SK-N-SH (cell line): ENCODE results near the gene DENND2D. TPM values are rescaled to one million over a fixed set of nuclear protein-coding genes. Genes with fewer than 3 reads are reported as not detected.

Experiments
- CTCF ChIA-PET: fragments of 300-600, 350-600 bp; formaldehyde crosslinking; extraction: SDS; loops from one replicate; lab custom pipeline; 2021; lab: Yijun Ruan, JAX
- POLR2A ChIA-PET: fragments of 350-600 bp; sonication (Branson Sonifier 250); formaldehyde crosslinking; extraction: SDS; loops from one replicate; lab custom pipeline; 2020; ENCODE audit warnings: antibody characterized with exemption, inconsistent platforms; lab: Yijun Ruan, JAX
- DNase-seq: peaks from one replicate; pipeline ENCODE4 v3.0.0; 2012
- H2AFZ ChIP-seq: fragments of 200-600 bp; sonication (generic); 2 replicates; pipeline ENCODE4 v1.8.1; 2016; ENCODE audit warnings: antibody characterized with exemption, mild to moderate bottlenecking, low read depth
- H3F3A ChIP-seq: fragments of 200-600 bp; sonication (generic); replicated peaks from 2 replicates; pipeline ENCODE3; 2016; ENCODE audit warnings: antibody characterized with exemption, mild to moderate bottlenecking; ENCODE audit not compliant: insufficient read depth
- H3K27ac ChIP-seq, 2 experiments: fragments of 200-500 bp in 1 of 2; fragments of 200-600 bp in 1 of 2; sonication (Bioruptor generic) in 1 of 2; sonication (generic), shearing (Covaris generic) in 1 of 2; 2 replicates each; pipeline versions ENCODE4 v1.5.1 to v1.6.1; 2014 to 2016; ENCODE audit warnings: low read depth in 2 of 2, inconsistent platforms in 1 of 2, low read length in 1 of 2, mild to moderate bottlenecking in 1 of 2, mixed read lengths in 1 of 2
- H3K27me3 ChIP-seq: fragments of 200-600 bp; sonication (generic), shearing (Covaris generic); 2 replicates; pipeline ENCODE4 v1.6.1; 2016; ENCODE audit warnings: mixed run types; ENCODE audit not compliant: insufficient read depth
- H3K36me3 ChIP-seq, 2 experiments: fragments of 200-500 bp in 1 of 2; fragments of 200-600 bp in 1 of 2; sonication (Bioruptor generic) in 1 of 2; sonication (generic) in 1 of 2; replicated peaks in 1 of 2; 2 replicates each; pipeline versions ENCODE3 to v1.5.1; 2014 to 2016; ENCODE audit warnings: low read length in 1 of 2, mild to moderate bottlenecking in 1 of 2; ENCODE audit not compliant: insufficient read depth in 2 of 2, control insufficient read depth in 1 of 2
- H3K4me1 ChIP-seq, 2 experiments: fragments of 200-500 bp in 1 of 2; fragments of 200-600 bp in 1 of 2; sonication (Bioruptor generic) in 1 of 2; sonication (generic), shearing (Covaris generic) in 1 of 2; 2 replicates each; pipeline versions ENCODE4 v1.5.1 to v1.6.1; 2014 to 2016; ENCODE audit warnings: low read depth in 1 of 2, low read length in 1 of 2, mixed run types in 1 of 2; ENCODE audit not compliant: insufficient read depth in 2 of 2, control insufficient read depth in 1 of 2
- H3K4me2 ChIP-seq: fragments of 200-600 bp; sonication (generic), shearing (Covaris generic); 2 replicates; pipeline ENCODE4 v1.6.1; 2017; ENCODE audit warnings: mixed run types
- H3K4me3 ChIP-seq, 2 experiments: fragments of 200-500 bp in 1 of 2; fragments of 200-600 bp in 1 of 2; sonication (Bioruptor generic) in 1 of 2; sonication (generic), shearing (Covaris generic) in 1 of 2; 2 replicates each; pipeline versions ENCODE4 v1.5.1 to v1.8.1; 2014 to 2016; ENCODE audit warnings: low read depth in 2 of 2, inconsistent platforms in 1 of 2, low read length in 1 of 2, mild to moderate bottlenecking in 1 of 2, mixed read lengths in 1 of 2, moderate library complexity in 1 of 2
- H3K79me2 ChIP-seq: fragments of 200-600 bp; sonication (generic); 2 replicates; pipeline ENCODE4 v1.8.1; 2017; ENCODE audit warnings: mild to moderate bottlenecking; ENCODE audit not compliant: insufficient read depth
- H3K9ac ChIP-seq: fragments of 200-600 bp; sonication (generic); 2 replicates; pipeline ENCODE4 v1.6.1; 2017; ENCODE audit warnings: mixed run types
- H3K9me2 ChIP-seq: fragments of 200-600 bp; sonication (generic); 2 replicates; pipeline ENCODE4 v1.6.1; 2017; ENCODE audit warnings: mixed run types
- H3K9me3 ChIP-seq: fragments of 200-600 bp; sonication (generic); 2 replicates; pipeline ENCODE4 v1.6.1; 2017; ENCODE audit warnings: mixed run types, mild to moderate bottlenecking, moderate library complexity
- H4K20me1 ChIP-seq: fragments of 200-600 bp; sonication (generic); 2 replicates; pipeline ENCODE4 v1.6.1; 2017; ENCODE audit warnings: mild to moderate bottlenecking, mixed run types; ENCODE audit not compliant: insufficient read depth
- CHD2 ChIP-seq: fragments of 150-350 bp; IDR thresholded peaks from 2 replicates; pipeline ENCODE4 v1.6.1; 2018; ENCODE audit warnings: low read length; ENCODE audit not compliant: partially characterized antibody
- CTCF ChIP-seq: fragments of 200-600 bp; sonication (generic); IDR thresholded peaks from 2 replicates; pipeline ENCODE4 v1.6.1; 2017; ENCODE audit warnings: antibody characterized with exemption, mild to moderate bottlenecking, moderate library complexity
- ELF1 ChIP-seq: IDR thresholded peaks from 2 replicates; pipeline ENCODE4 v1.4.0; 2012
- EP300 ChIP-seq, 2 experiments: IDR thresholded peaks; 2 replicates each; pipeline versions ENCODE4 v1.4.0 to v1.6.1; 2012; ENCODE audit warnings: borderline replicate concordance in 1 of 2, low read depth in 1 of 2, low read length in 1 of 2
- EZH2phosphoT487 ChIP-seq: fragments of 200-600 bp; sonication (generic); IDR thresholded peaks from 2 replicates; pipeline ENCODE4 v1.6.1; 2017; ENCODE audit warnings: low read depth, mixed run types, mild to moderate bottlenecking, antibody characterized with exemption, moderate library complexity, borderline replicate concordance
- FOSL2 ChIP-seq: IDR thresholded peaks from 2 replicates; pipeline ENCODE4 v1.4.0; 2012; ENCODE audit warnings: low read depth, mild to moderate bottlenecking, moderate library complexity, borderline replicate concordance
- FOXJ3 ChIP-seq: sonication (generic); formaldehyde crosslinking; IDR thresholded peaks from 2 replicates; pipeline ENCODE4 v1.5.1; 2020; ENCODE audit warnings: mild to moderate bottlenecking, missing genetic modification reagents
- GABPA ChIP-seq: IDR thresholded peaks from 2 replicates; pipeline ENCODE4 v1.4.0; 2012; ENCODE audit warnings: low read depth, mild to moderate bottlenecking
- IRF3 ChIP-seq: fragments of 150-350 bp; IDR thresholded peaks from 2 replicates; pipeline ENCODE4 v1.6.1; 2016; ENCODE audit warnings: mild to moderate bottlenecking, low read depth, low read length
- JUND ChIP-seq: IDR thresholded peaks from 2 replicates; pipeline ENCODE4 v1.4.0; 2012
- MAX ChIP-seq: IDR thresholded peaks from 2 replicates; pipeline ENCODE4 v1.4.0; 2012; ENCODE audit warnings: low read depth
- MEF2A ChIP-seq: IDR thresholded peaks from 2 replicates; pipeline ENCODE4 v1.4.0; 2012; ENCODE audit warnings: low read depth, borderline replicate concordance
- MXI1 ChIP-seq: IDR thresholded peaks from 2 replicates; pipeline ENCODE4 v1.6.1; 2012; ENCODE audit warnings: mild to moderate bottlenecking, low read depth, low read length, improper control_type of control experiment
- NFIC ChIP-seq: IDR thresholded peaks from 2 replicates; pipeline ENCODE4 v1.4.0; 2012; ENCODE audit warnings: borderline replicate concordance
- NRF1 ChIP-seq: IDR thresholded peaks from 2 replicates; pipeline ENCODE4 v1.6.1; 2012; ENCODE audit warnings: low read depth, mild to moderate bottlenecking, low read length
- PBX3 ChIP-seq: IDR thresholded peaks from 2 replicates; pipeline ENCODE4; 2012
- POLR2AphosphoS5 ChIP-seq: IDR thresholded peaks from 2 replicates; pipeline ENCODE4 v1.6.1; 2012; ENCODE audit warnings: low read depth, low read length
- RCOR1 ChIP-seq: fragments of 150-350 bp; IDR thresholded peaks from 2 replicates; pipeline ENCODE4 v1.6.1; 2017; ENCODE audit warnings: antibody characterized with exemption, low read length
- RFX5 ChIP-seq: IDR thresholded peaks from 2 replicates; pipeline ENCODE4 v1.6.1; 2012; ENCODE audit warnings: mild to moderate bottlenecking, improper control_type of control experiment, low read length
- RXRA ChIP-seq: IDR thresholded peaks from 2 replicates; pipeline ENCODE4 v1.4.0; 2012; ENCODE audit warnings: low read depth, mild to moderate bottlenecking, borderline replicate concordance
- SMC3 ChIP-seq: IDR thresholded peaks from 2 replicates; pipeline ENCODE4 v1.6.1; 2012; ENCODE audit warnings: low read depth, low read length, improper control_type of control experiment
- TEAD4 ChIP-seq: IDR thresholded peaks from 2 replicates; pipeline ENCODE4 v1.4.0; 2012; ENCODE audit warnings: mild to moderate bottlenecking, borderline replicate concordance; ENCODE audit not compliant: insufficient read depth
- USF2 ChIP-seq: fragments of 150-350 bp; IDR thresholded peaks from 2 replicates; pipeline ENCODE4 v1.6.1; 2017; ENCODE audit warnings: antibody characterized with exemption, low read length, low read depth, borderline replicate concordance
- YY1 ChIP-seq: IDR thresholded peaks from 2 replicates; pipeline ENCODE4 v1.4.0; 2012; ENCODE audit warnings: low read depth, mild to moderate bottlenecking
- WGBS: methylation state at CpG from one replicate; pipeline ENCODE4 v1.1.6; 2017; ENCODE audit warnings: low lambda C conversion rate; 5-methylcytosine and 5-hydroxymethylcytosine counted together
- polyA plus RNA-seq, 3 experiments: library from polyadenylated mRNA; depleted of rRNA; stranded (reverse); fragments of >200 nt; gene quantifications; 2 replicates each; pipeline ENCODE4 v1.2.3, GENCODE V29; 2012

Gene DENND2D
- polyA plus RNA-seq, 1 of the 3 experiments (the other 2 are of a cell fraction): 1.3 TPM

- TF ChIP-seq FOSL2: no peak
- no peak for TF ChIP-seq NRF1
- no peak for TF ChIP-seq EZH2phosphoT487
- no peak for TF ChIP-seq PBX3
- no peak for TF ChIP-seq ELF1
- no peak for TF ChIP-seq IRF3
- no peak for TF ChIP-seq SMC3
These were observed 38.0 kb downstream of the DENND2D start (continued) for GRCh38 chr1:111162488-111162880.

GRCh38 chr1:111161843-111162487 is 38.5 kb downstream of the DENND2D start:
- Histone ChIP-seq H3K4me3 (no peak overlapping the region), H3K27me3 (no peaks in the 10 kb centered on the region), H3K4me1 (peaks cover 3 to 5% of the 10 kb centered on the region in 2 experiments; a peak in 3 of 4 replicates), H3F3A (peaks cover 4% of the 10 kb centered on the region), H2AFZ (no peak overlapping the region), H3K9ac (no peak overlapping the region), H3K36me3 (peaks cover 32 to 56% of the 10 kb centered on the region in 2 experiments), H4K20me1 (no peaks in the 10 kb centered on the region), H3K27ac (peak overlapping the region in 1 of 2 experiments; percentile 64; a peak in 2 of 4 replicates), H3K9me3 (no peaks in the 10 kb centered on the region), H3K4me2 (no peak overlapping the region), H3K9me2 (0 out of 2 replicates have a peak, but pooled peaks cover 5% of the 10 kb centered on the region), H3K79me2 (peaks cover 17% of the 10 kb centered on the region)
- DNase-seq: peak; percentile 50
- CTCF ChIA-PET: interaction anchor here (2.2 kb wide), 1 partner anchor 61 kb away, joined by 8 read pairs; no protein-coding TSS in a partner anchor
- POLR2A ChIA-PET: no interaction called here
- 24% methylated on average over 1 of the region's 1 CpG for WGBS
- TF ChIP-seq POLR2AphosphoS5 (no peak), MEF2A (no peak), EP300 (IDR thresholded peaks at IDR 0.05; ENCODE audit: borderline replicate concordance in 1 of 2, low read depth in 1 of 2, low read length in 1 of 2) (0 out of 4 replicates have a peak, but pooled peaks of 1 of the 2 experiments have one; percentile 40), JUND (no peak), USF2 (no peak), NFIC (no peak), PBX3 (no peak), TEAD4 (no peak), MAX (no peak), EZH2phosphoT487 (no peak), RXRA (no peak), IRF3 (no peak), CTCF (no peak), NRF1 (no peak), YY1 (no peak), CHD2 (peak; percentile 31), MXI1 (no peak), RCOR1 (peak; percentile 29; the same call in 1 of the 2 replicates), GABPA (no peak), RFX5 (0 out of 2 replicates have a peak, but pooled peaks have one; percentile 25), FOXJ3 (CRISPR knock-in tag) (no peak)
